ENCODE measurements around the gene SRC.

GRCh38 chr20:37435607-37436006, 89.7 kb downstream of the SRC start:
- TF ChIP-seq POLR2A (IDR thresholded peaks at IDR 0.05; ENCODE audit: low read length) (no peak), GATA1 (IDR thresholded peaks at IDR 0.05; ENCODE audit: low read depth, low read length) (no peak)

Data from erythroblast (primary cell).